ENCODE results near the gene CDH20.

GRCh38 chr18:61589724-61590065 is 256.5 kb downstream of the CDH20 start:
- TF ChIP-seq, protein P1, sequence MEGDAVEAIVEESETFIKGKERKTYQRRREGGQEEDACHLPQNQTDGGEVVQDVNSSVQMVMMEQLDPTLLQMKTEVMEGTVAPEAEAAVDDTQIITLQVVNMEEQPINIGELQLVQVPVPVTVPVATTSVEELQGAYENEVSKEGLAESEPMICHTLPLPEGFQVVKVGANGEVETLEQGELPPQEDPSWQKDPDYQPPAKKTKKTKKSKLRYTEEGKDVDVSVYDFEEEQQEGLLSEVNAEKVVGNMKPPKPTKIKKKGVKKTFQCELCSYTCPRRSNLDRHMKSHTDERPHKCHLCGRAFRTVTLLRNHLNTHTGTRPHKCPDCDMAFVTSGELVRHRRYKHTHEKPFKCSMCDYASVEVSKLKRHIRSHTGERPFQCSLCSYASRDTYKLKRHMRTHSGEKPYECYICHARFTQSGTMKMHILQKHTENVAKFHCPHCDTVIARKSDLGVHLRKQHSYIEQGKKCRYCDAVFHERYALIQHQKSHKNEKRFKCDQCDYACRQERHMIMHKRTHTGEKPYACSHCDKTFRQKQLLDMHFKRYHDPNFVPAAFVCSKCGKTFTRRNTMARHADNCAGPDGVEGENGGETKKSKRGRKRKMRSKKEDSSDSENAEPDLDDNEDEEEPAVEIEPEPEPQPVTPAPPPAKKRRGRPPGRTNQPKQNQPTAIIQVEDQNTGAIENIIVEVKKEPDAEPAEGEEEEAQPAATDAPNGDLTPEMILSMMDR (IDR thresholded peaks at IDR 0.05; ENCODE audit: low read depth, low read length) = no peak
- TF ChIP-seq POLR2A (IDR thresholded peaks at IDR 0.05; ENCODE audit: extremely low read depth, insufficient read length) (no peak), MYC (IDR thresholded peaks at IDR 0.05; ENCODE audit: low read depth, low read length) (no peak)
- TF ChIP-seq, protein P2, sequence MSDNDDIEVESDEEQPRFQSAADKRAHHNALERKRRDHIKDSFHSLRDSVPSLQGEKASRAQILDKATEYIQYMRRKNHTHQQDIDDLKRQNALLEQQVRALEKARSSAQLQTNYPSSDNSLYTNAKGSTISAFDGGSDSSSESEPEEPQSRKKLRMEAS (IDR thresholded peaks at IDR 0.05; ENCODE audit: low read depth, low read length) = no peak
